Gastroesophageal sphincter (tissue), 3 donors: ENCODE data around the gene C8A.

Experiments used
- CTCF ChIP-seq, 4 experiments: fragments of 200-600 bp in 2 of 4; fragments of 450-650 bp in 2 of 4; sonication (generic) in 1 of 4; IDR thresholded peaks; one replicate each; pipeline ENCODE4 v1.5.1; 2017 to 2019; ENCODE audit warnings: antibody characterized with exemption in 4 of 4, mild to moderate bottlenecking in 2 of 4, moderate library complexity in 2 of 4
- EP300 ChIP-seq: sonication (generic); formaldehyde crosslinking; IDR thresholded peaks from one replicate; pipeline ENCODE4 v1.6.1; 2017; ENCODE audit warnings: antibody characterized with exemption, mild to moderate bottlenecking
- POLR2AphosphoS5 ChIP-seq: sonication (generic); formaldehyde crosslinking; IDR thresholded peaks from one replicate; pipeline ENCODE4 v1.6.1; 2017; ENCODE audit warnings: antibody characterized with exemption

GRCh38 chr1:56931211-56931610, 76.6 kb downstream of the C8A start:
- TF ChIP-seq EP300, result no peak
- TF ChIP-seq CTCF (IDR thresholded peaks at IDR 0.05), result no peak
- no peak for TF ChIP-seq POLR2AphosphoS5
